ENCODE measurements around the gene L1TD1. TPM values are rescaled to one million over a fixed set of nuclear protein-coding genes. Genes with fewer than 3 reads are reported as not detected.

Gene L1TD1
- total RNA-seq, 4 donors from 2014 or later, result not detected

GRCh38 chr1:62228883-62229187 lies 34.2 kb downstream of the L1TD1 start:
- Histone ChIP-seq H3K4me1 (no peaks in the 10 kb centered on the region), H3K36me3 (no peaks in the 10 kb centered on the region), H3K4me3 (no peak overlapping the region), H3K27ac (no peak overlapping the region), H3K9me3 (no peaks in the 10 kb centered on the region), H3K27me3 (no peaks in the 10 kb centered on the region)
- in situ Hi-C loops (cut with MboI; ENCODE audit: low sequenced_read_pairs in 4 of 4), result no loop called here
- TF ChIP-seq POLR2A (IDR thresholded peaks at IDR 0.05), result no peak
- ATAC-seq, result no peak
- DNase-seq, result no peak
- intact Hi-C loops (cut with DNase I; ENCODE audit: low total_unique reads), result no loop called here

- no peak for TF ChIP-seq POLR2A (IDR thresholded peaks at IDR 0.05)
- TF ChIP-seq, protein P1, sequence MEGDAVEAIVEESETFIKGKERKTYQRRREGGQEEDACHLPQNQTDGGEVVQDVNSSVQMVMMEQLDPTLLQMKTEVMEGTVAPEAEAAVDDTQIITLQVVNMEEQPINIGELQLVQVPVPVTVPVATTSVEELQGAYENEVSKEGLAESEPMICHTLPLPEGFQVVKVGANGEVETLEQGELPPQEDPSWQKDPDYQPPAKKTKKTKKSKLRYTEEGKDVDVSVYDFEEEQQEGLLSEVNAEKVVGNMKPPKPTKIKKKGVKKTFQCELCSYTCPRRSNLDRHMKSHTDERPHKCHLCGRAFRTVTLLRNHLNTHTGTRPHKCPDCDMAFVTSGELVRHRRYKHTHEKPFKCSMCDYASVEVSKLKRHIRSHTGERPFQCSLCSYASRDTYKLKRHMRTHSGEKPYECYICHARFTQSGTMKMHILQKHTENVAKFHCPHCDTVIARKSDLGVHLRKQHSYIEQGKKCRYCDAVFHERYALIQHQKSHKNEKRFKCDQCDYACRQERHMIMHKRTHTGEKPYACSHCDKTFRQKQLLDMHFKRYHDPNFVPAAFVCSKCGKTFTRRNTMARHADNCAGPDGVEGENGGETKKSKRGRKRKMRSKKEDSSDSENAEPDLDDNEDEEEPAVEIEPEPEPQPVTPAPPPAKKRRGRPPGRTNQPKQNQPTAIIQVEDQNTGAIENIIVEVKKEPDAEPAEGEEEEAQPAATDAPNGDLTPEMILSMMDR (IDR thresholded peaks at IDR 0.05 in 4 of 5, conservative IDR thresholded peaks at IDR 0.05 in 1 of 5), result no peak
- no peak for DNase-seq
- Histone ChIP-seq H3K9me3 (no peaks in the 10 kb centered on the region), H3K27ac (no peak overlapping the region), H3K36me3 (no peaks in the 10 kb centered on the region), H3K4me3 (no peak overlapping the region), H3K27me3 (no peaks in the 10 kb centered on the region), H3K4me1 (no peaks in the 10 kb centered on the region)
- no peak for ATAC-seq
- in situ Hi-C loops (cut with MboI; ENCODE audit: low sequenced_read_pairs in 4 of 4) (no loop called here), intact Hi-C loops (cut with DNase I; ENCODE audit: low total_unique reads) (no loop called here)
Measured at GRCh38 chr1:62229468-62229867, 34.8 kb downstream of the L1TD1 start.

GRCh38 chr1:62229932-62230331 lies 35.3 kb downstream of the L1TD1 start:
- no peak for ATAC-seq
- TF ChIP-seq, protein P1 (IDR thresholded peaks at IDR 0.05 in 4 of 5, conservative IDR thresholded peaks at IDR 0.05 in 1 of 5), result no peak
- TF ChIP-seq POLR2A (IDR thresholded peaks at IDR 0.05), result no peak
- no peaks in the 10 kb centered on the region for H3K27me3 ChIP-seq
- H3K9me3 ChIP-seq, result no peaks in the 10 kb centered on the region
- H3K4me3 ChIP-seq, result no peak overlapping the region
- H3K36me3 ChIP-seq, result no peaks in the 10 kb centered on the region
- no peak overlapping the region for H3K27ac ChIP-seq
- no peaks in the 10 kb centered on the region for H3K4me1 ChIP-seq
- intact Hi-C loops (cut with DNase I; ENCODE audit: low total_unique reads) (no loop called here), in situ Hi-C loops (cut with MboI; ENCODE audit: low sequenced_read_pairs in 4 of 4) (no loop called here)
- no peak for DNase-seq

GRCh38 chr1:62230718-62231117 lies 36.1 kb downstream of the L1TD1 start:
- no peaks in the 10 kb centered on the region for H3K4me1 ChIP-seq
- H3K27me3 ChIP-seq, result no peaks in the 10 kb centered on the region
- in situ Hi-C loops (cut with MboI; ENCODE audit: low sequenced_read_pairs in 4 of 4), result no loop called here
- H3K36me3 ChIP-seq, result no peaks in the 10 kb centered on the region
- H3K9me3 ChIP-seq, result no peaks in the 10 kb centered on the region
- no peak for ATAC-seq
- no peak overlapping the region for H3K27ac ChIP-seq
- DNase-seq, result no peak
- no peak overlapping the region for H3K4me3 ChIP-seq
- intact Hi-C loops (cut with DNase I; ENCODE audit: low total_unique reads), result no loop called here
- TF ChIP-seq, protein P1 (IDR thresholded peaks at IDR 0.05 in 4 of 5, conservative IDR thresholded peaks at IDR 0.05 in 1 of 5), result no peak
- no peak for TF ChIP-seq POLR2A (IDR thresholded peaks at IDR 0.05)

- intact Hi-C loops (cut with DNase I; ENCODE audit: low total_unique reads) (no loop called here), in situ Hi-C loops (cut with MboI; ENCODE audit: low sequenced_read_pairs in 4 of 4) (no loop called here)
- no peaks in the 10 kb centered on the region for H3K36me3 ChIP-seq
- H3K27ac ChIP-seq, result no peak overlapping the region
- no peaks in the 10 kb centered on the region for H3K27me3 ChIP-seq
- H3K4me3 ChIP-seq, result no peak overlapping the region
- no peak for DNase-seq
- H3K9me3 ChIP-seq, result no peaks in the 10 kb centered on the region
- H3K4me1 ChIP-seq, result no peaks in the 10 kb centered on the region
- ATAC-seq, result no peak
- TF ChIP-seq, protein P1 (IDR thresholded peaks at IDR 0.05 in 4 of 5, conservative IDR thresholded peaks at IDR 0.05 in 1 of 5), result no peak
- no peak for TF ChIP-seq POLR2A (IDR thresholded peaks at IDR 0.05)
Measured at GRCh38 chr1:62232871-62233278, 38.2 kb downstream of the L1TD1 start.
